ENCODE data around the gene TNFSF12.

GRCh38 chr17:7606280-7606679, 57.4 kb downstream of the TNFSF12 start:
- TF ChIP-seq CTCF (IDR thresholded peaks at IDR 0.05) (no peak), POLR2A (IDR thresholded peaks at IDR 0.05) (no peak)
